COLO668 (cell line): ENCODE data around the gene TPSD1.
"Not testable (repeated sequence)": the region's sequence is repeated elsewhere in the genome, so short reads cannot be mapped to it uniquely, and the experiment has no call there.

ENCODE experiments used
- DNase-seq: peaks from one replicate; lab custom pipeline; 2025; ENCODE audit not compliant: unreplicated experiment; lab: John Stamatoyannopoulos, UW

Gene TPSD1

DNA sequence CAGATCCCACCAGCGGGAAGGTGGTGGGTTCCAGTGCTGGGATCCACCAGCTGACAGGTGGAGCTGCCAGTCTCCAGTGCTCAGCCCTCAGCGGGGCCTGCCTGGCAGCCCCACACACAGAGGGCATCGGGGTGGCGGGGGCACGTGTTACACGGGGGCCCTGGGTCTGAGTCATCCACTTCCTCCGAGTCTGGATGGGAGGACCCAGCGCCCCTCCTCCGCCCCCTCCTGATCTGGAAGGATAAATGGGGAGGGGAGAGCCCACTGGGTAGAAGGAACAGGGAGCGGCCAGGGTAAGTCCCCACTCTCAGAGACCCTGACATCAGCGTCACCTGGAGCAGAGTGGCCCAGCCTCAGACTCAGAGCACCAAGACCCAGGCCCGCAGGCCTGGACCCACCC, 15.4 kb upstream of the TPSD1 start, which contains the start of gene TPSAB1:
Gene TPSAB1, plus strand, starts transcription at position 270 of the 400 bp plus-strand sequence. CDS start 234 bp downstream, outside the sequence.
- not testable (repeated sequence) for DNase-seq

DNA sequence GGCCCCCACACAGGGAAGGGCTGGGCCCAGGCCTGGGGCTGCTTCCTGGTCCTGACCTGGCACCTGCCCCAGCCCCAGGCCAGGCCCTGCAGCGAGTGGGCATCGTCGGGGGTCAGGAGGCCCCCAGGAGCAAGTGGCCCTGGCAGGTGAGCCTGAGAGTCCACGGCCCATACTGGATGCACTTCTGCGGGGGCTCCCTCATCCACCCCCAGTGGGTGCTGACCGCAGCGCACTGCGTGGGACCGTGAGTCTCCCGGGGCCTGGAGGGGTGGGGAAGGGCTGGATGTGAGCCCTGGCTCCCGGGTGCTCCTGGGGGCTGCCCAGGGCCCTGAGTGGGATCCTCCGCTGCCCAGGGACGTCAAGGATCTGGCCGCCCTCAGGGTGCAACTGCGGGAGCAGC, 14.8 kb upstream of the TPSD1 start:
- not testable (repeated sequence) for DNase-seq

DNA sequence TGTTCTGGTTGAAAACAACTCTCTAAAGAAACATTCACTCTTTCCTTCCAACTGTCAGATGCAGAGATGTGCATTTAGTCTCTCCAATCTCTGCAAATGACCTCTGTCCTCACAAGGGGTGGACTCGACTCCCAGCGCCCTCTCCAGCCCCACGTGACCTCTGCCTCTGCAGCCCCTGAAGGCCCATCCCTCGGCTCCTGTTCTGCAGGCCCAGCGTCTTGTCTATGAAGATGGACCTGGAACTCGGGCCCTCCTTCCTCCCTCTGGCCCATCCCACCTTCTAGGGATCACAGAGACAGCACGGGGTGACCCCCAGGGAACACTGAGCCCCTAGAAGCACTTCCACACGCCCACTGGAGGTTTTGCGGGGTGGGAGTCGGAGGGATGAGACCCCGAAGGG, 12.5 kb upstream of the TPSD1 start:
- DNase-seq: not testable (repeated sequence)

DNA sequence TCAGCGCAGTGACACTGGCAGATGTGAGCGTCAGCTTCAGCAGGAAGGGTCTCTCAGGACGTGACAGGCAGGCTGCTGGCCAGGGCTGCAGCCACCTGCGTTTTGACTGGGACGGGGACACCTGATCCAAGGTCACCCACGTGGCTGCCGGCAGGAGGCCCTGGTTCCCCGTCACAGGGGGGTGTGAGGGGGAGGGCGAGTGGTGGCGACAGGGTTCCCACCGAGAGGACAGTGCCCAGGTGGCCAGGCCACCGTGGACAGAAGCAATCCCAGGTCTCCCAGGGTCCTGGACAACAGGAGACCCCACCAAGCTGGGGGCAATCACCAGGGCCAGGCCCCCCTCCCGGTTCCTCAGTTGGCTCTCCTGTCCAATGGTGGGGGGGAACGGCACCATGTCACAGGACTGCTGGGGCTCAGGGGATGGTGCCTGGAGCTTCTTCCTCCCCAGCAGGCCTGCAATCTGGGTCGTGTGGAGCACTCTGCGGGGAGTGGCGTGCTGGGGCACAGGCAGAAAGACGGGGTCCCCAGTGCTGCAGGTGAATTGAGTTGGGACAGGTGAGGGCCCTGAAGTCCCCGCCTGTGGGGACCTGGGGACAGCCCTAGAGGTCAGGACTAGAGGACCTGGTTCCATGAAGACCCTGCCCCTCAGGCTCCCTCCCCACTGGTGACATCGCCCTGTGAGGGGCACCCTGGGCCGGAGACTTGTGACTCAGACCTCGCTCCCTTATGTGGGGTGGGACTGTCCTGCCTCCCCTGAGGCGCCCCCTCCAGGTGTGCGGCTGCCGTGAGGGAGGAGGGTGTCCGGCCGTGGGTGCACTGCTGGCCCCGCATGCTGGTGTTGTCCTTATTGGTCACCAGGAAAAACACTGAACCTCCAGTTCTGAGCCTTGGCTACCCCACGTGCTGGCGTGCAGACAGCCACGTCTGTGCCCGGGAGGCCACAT, 11.7 kb upstream of the TPSD1 start:
- not testable (repeated sequence) for DNase-seq

DNA sequence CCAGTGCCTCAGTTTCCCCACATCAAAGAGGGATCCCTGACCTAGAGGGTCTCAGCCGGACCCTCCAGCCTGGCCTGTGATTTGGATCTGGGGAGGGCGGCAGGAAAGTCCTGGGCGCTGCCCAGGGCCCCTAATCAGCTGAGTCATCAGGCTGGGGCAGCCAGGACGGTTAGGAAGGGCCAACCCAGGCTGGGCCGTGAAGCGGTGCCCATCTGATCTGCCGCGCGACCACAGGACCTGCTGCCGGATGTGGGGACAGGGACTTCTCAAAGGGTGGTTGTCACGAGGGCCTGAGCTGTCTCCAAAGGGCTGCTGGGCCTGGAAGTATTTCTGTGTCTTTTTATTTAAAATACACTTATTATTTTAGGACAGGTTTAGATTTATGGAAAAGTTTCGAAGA, 11.0 kb upstream of the TPSD1 start:
- DNase-seq: no peak

DNA sequence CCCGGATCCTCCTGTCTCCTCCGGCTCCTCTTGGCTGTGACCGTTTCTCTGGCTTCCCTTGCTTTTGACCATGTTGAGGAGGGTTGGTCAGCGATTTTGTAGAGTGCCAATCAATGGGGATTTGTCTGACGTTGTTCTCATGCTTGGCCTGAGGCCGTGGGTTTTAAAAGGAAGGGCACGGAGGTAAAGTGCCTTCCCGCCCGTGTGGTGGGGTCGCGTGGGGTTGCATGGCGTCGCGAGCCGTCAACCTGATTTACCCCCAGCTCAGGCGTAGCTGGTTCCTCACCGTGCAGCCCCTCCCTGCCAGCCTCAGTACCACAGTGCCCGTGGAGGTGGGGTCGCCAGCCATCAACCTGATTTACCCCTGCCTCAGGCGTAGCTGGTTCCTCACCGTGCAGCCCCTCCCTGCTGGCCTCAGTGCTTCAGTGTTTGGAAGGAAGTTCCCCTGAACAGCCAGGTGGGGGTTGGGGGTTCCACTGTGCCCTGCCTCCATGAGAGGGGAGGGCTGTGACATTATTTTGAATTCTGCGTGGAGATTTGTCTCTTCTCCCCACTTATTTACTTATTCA, 10.3 kb upstream of the TPSD1 start:
- DNase-seq: no peak

DNA sequence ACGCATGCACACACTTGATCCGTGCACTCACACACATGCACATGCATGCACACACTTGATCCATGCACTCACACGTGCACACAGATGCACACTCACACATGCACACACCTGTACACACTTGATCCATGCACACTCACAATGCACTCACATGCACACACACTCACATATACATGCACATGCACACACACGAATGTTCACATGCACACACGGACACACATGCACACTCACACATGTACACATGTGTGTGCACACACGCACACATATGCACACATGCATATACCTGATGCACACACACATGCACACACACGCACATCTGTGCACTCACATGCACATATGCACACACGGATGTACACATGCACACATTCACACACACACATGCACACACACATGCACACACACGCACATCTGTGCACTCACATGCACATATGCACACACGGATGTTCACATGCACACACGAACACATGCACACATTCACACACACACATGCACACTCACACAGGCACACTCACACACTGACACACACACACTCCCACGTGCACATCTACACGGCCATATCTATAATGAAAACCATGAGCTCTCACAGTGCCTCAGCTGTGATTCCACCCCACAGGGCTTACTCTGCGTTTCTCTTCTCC, 7.8 kb upstream of the TPSD1 start:
- DNase-seq: not testable (repeated sequence)

DNA sequence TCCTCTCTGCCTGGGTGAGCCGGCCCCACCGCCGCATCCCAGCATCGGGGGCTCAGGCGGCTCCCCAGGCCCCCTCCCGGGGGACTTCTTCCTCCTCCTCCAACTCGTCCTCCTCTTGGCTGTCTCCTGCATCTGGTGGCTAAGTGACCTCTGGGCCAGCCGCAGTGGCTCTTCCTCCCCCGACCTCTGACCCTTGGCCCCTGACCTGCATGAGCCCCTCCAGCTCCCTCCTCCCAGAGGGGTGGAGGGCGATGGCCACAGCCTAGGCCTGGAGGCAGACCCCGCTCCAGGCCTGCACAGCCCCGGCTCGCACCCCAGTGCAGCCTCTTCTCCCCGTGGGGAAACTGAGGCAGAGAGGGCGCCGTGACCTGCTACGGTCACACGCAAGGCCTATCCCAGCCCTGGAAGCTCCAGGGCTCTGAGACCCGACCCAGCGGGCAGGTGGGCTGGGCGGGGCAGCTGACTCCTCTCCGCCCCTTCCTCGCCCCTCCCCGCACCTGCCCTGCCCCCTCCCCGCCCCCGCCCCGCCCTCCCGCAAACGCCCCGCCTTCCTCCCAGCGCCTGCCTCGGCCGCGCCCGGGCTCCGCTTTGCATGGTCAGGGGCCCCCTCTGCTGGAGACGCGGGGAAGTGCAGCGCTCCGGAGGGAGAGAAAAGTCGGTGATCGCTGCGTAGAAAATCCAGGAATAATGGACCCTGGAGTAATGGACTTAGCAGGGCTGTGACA, 6.7 kb upstream of the TPSD1 start:
- DNase-seq: not testable (repeated sequence)

DNA sequence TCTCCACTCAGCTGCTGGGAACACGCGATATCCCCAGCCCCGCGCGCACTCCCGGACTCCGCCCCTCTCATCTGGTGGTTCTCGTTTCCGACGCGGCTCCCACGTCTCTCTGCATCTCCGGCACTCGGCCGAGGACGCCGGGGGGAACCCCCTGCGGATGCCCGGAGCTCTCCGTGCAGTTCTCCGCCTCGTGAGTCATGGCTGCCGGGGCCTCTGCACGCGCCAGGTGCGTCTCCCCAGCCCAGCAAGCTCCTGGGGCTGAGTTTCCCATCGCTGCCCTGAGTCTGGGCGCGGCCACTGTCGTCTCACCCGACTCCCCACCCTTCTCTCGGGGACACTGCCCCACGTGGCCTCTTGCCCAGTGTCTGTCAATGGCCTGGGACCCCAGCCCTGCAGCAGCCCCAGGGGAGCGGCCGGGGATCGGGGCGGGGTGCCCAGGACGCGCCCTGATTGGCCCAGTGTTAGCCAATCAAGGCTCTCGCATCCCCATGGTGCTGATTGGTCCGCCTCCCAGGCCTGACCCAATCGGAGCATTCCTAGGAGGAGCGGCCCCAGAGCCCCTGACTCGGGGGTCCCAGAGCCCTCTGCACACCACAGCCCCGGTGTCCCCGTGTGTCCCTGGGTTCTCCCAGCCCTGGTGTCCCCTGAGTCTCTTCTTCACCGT, 2.0 kb upstream of the TPSD1 start:
- not testable (repeated sequence) for DNase-seq

DNA sequence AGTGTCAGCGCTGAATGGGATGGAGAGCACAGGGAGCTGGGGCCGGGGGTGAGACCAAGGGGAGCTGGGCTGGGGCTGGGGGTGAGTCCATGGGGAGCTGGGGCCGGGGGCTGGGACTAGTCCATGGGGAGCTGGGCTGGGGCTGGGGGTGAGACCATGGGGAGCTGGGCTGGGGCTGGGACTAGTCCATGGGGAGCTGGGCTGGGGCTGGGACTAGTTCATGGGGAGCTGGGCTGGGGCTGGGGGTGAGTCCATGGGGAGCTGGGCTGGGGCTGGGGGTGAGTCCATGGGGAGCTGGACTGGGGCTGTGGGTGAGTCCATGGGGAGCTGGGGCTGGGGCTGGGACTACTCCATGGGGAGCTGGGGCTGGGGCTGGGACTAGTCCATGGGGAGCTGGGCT, 1.0 kb upstream of the TPSD1 start:
- not testable (repeated sequence) for DNase-seq

DNA sequence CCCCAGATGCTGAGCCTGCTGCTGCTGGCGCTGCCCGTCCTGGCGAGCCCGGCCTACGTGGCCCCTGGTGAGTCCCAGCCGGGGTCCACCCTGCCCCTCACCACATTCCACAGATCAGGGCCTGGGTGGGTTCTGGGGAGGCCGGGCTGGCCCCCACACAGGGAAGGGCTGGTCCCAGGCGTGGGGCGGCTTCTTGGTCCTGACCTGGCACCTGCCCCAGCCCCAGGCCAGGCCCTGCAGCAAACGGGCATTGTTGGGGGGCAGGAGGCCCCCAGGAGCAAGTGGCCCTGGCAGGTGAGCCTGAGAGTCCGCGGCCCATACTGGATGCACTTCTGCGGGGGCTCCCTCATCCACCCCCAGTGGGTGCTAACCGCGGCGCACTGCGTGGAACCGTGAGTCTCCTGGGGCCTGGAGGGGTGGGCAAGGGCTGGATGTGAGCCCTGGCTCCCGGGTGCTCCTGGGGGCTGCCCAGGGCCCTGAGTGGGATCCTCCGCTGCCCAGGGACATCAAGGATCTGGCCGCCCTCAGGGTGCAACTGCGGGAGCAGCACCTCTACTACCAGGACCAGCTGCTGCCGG, 516 bp downstream of the TPSD1 start:
- not testable (repeated sequence) for DNase-seq

DNA sequence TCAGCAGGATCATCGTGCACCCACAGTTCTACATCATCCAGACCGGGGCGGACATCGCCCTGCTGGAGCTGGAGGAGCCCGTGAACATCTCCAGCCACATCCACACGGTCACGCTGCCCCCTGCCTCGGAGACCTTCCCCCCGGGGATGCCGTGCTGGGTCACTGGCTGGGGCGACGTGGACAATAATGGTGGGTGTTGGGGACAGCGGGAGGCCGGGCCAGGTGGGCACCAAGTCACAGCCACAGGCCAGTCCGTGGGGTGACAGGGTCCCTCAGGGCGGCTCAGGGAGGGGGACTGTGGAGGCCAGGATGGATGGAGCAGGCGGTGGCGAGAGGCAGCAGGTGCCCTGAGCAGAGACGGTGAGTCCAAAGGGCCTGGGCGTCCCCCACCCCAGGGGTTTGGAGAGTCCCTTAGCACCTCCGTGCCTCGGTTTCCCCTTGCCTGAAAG, 1.0 kb downstream of the TPSD1 start:
- no peak for DNase-seq

DNA sequence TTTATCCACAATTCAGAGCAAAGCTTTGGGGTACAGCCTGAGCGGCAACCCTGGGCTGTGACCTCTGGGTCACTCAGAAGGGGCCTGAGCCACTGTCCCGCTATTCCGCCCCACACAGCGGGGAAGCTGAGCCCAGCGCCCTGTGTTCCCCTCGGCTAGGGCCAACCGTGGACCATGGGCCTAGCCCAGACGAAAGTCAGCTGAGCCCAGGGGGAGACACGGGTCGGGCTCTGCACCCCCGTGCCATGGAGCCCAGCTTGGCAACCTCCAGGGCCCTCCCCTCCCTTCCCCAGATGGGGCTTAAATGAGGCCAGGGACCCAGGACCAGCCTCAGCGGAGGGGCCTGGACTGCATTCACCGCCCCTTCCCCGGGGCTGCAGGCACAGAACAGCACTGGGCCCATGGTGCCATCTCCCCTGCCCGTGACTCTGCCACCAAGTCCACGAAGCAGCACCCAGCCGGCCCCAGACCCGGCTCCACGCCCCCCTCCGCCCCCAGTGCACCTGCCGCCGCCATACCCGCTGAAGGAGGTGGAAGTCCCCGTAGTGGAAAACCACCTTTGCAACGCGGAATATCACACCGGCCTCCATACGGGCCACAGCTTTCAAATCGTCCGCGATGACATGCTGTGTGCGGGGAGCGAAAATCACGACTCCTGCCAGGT, 1.8 kb downstream of the TPSD1 start:
- peak; percentile 30 for DNase-seq

DNA sequence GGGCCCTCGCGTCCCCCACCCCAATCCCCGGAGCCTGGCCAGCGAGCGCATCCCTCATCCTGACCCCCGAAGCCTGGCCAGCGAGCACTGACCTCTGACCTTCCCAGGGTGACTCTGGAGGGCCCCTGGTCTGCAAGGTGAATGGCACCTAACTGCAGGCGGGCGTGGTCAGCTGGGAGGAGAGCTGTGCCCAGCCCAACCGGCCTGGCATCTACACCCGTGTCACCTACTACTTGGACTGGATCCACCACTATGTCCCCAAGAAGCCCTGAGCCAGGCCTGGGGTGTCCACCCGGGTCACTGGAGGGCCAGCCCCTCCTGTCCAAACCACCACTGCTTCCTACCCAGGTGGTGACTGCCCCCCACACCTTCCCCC, 2.3 kb downstream of the TPSD1 start:
- peak; percentile 30 for DNase-seq

DNA sequence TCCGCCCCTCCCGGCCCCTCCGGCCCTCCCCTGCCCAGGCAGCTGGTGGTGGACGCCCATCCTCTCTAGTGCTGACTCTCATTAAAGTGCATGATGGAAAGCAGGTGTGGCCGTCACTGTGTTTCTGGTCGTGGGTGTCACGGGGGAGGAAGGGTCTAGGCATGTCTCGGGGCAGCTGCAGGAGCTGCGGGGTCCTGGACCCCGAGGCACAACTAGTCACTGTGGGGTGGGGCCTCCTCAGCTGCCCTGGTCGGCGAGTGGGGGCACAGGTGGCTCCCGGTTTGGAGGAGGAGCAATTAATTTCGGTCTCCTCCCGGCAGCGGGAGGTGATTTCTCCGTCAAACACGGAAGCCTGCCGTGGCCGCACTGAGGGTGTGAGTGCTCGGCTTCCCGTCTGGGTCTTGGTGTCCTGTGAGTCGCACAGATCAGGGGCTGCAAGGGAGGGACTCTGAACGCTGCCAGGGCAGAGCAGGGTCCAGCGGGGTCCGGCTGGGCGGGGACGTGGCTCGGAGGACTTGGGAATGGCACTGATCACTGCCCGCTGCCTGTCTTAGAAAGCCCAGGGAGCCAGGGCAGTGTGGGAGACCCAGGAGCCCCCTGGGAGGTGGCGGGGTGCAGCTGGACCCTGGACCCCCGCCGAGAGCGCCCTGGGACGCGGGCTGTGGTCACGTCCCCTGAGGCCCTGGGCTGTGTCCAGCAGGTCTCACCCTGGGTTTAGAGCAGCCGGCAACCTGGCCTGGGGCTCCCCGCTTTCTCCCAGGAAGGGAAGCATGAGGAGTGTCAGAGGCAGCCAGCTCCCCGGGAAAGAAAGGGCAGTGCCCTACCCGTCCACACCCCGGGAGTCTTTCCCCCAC, 3.3 kb downstream of the TPSD1 start:
- DNase-seq: peak; percentile 64

DNA sequence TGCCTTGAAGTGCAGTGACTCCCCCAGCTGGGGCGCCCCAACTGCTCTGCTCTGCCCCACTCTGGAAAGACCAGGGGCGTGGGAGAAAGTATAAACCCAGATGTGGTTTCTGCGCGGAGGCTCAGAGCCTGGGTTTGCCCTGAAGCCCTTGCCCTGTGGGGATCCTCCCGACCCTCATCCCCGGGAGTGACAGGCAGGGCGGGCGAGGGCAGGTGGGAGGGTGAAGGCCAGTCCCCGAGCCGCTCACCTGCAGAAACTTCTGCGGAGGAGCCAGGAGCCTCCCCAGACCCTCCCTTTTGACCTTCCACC, 3.8 kb downstream of the TPSD1 start:
- DNase-seq: no peak

DNA sequence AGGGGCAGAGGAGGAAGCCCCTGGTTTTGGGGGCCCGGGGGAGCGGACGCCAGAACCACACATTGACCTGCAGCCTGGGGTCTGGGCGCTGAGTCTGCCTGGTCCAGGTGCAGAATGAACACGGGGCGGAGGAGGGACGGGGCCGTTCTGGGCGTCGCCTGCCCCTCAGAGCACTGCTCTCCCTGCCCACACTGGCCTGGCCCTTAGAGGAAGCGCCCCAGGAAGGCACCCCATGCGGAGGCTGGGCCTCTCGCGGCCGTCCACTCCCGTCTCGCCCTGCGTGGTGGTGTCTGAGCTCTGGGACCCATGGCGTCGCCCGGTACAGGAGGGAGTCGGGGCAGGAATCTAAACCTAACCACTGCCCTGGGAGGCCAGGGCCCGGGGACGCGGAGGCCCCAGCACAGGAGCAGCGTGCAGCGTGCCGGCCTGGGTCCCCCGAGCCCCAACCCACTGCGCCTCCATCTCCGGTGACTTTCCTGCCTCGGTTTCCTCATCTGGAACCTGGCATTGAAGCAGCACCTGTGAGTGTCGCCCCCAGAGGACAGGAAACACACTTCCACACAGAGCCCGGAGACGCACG, 4.3 kb downstream of the TPSD1 start:
- no peak for DNase-seq

DNA sequence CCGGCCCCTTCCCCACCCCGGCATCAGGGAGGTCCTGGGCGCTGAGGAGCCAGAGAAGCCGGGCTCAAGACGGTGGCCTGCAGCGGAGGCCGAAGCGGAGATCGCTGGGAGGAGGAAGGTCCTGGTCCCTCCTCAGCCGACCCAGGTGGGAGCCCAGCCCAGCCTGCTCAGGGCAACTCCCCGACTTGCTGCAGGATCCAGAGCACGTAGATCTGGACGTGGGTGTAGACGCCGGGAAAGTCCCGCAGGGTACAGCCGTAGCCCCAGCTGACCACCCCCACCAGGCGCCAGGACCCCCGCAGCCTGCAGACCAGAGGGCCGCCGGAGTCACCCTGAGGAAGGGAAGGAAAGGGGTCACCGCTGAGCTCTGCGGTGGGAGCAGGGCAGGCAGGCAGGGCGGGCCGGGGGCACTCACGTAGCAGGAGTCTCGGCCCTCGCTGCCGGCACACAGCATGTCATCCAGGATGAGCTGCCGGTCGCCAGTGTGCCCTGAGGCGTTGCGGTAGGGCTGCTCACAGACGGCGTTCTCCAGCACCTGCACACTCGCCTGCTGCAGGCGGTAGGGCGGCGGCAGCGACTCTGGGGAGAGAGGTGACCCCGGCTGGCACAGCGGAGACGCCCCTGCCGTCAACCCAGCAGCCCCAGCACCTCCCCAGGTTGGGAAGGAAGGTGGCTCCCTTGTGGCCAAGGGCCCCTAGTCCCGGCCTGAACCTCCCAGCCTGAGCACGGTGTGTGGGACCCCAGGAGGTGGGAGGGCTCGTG, 5.4 kb downstream of the TPSD1 start:
- DNase-seq: peak; percentile 93
